HG03469 (cell line): ENCODE measurements around the gene DHX9.
"Not testable (repeated sequence)": the region's sequence is repeated elsewhere in the genome, so short reads cannot be mapped to it uniquely, and the experiment has no call there.

Experiments used
- ATAC-seq: cut with Tn5 transposase; IDR thresholded peaks from one replicate; pipeline ENCODE4 v1.9.1; 2021; ENCODE audit warnings: mild to moderate bottlenecking, moderate library complexity, moderate number of reproducible peaks; ENCODE audit not compliant: unreplicated experiment

Gene DHX9

DNA sequence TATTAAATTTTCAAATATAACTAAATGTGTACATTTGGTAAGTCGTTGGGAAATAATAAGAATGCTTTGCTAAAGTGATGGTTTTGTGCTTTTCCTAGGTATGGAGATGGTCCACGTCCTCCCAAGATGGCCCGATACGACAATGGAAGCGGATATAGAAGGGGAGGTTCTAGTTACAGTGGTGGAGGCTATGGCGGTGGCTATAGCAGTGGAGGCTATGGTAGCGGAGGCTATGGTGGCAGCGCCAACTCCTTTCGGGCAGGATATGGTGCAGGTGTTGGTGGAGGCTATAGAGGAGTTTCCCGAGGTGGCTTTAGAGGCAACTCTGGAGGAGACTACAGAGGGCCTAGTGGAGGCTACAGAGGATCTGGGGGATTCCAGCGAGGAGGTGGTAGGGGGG lies 47.8 kb downstream of the DHX9 start:
- no peak for ATAC-seq

DNA sequence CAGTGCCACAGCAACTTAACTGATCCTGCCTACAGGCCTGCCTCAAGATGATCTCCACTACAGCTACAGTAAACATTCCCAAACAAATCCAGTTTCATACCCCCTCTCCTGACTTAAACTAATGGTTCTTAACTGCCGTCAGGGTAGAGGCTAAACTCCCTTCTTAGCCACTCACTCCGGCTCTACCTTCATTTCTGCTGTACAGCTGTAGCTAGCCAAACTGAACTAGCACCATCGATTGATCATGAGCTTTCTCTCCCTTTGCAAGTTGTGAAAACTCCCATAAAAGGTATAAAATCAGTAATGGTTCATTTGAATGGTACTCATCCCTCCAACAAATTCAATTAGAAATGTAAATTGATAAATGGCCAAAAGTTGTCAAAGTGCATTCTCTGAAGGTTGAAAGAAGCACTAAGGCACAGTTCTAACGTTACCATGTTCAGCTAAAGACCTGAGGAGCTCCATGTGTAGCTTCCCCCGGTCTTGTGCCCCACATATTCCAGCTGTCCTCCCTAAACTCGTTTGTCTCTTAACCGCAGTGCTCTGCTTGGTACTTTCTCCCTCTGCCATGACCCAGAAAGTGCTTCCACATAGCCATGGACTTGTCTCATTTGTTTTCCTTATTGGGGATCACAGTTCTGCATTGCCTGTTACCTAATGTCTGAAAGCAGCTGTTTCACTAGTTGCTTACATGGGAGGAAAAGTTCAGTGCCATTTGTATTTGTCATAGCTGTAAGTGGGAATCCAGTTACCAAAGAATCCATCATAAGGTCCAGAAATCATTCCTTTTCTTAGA lies 49.8 kb downstream of the DHX9 start:
- ATAC-seq, result no peak

DNA sequence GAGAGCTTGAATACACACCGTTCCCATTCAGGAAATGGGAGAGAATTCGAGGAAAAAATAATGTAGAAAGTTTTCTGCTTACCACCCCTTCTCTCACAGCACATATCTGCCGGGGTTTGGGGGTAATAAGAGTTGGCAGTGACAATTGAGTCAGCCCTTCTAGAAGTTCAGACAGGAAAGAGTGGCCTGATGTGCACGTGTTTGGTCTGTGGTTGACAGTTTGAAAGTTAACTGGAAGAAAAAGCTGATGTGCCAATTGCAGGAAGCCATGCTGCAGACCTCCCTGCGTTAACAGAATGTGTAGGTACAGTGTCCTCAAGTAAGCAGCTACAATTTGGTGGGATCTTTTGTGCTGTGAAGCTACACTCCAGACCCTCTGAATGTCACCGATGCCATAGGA lies 50.9 kb downstream of the DHX9 start:
- ATAC-seq, result no peak

DNA sequence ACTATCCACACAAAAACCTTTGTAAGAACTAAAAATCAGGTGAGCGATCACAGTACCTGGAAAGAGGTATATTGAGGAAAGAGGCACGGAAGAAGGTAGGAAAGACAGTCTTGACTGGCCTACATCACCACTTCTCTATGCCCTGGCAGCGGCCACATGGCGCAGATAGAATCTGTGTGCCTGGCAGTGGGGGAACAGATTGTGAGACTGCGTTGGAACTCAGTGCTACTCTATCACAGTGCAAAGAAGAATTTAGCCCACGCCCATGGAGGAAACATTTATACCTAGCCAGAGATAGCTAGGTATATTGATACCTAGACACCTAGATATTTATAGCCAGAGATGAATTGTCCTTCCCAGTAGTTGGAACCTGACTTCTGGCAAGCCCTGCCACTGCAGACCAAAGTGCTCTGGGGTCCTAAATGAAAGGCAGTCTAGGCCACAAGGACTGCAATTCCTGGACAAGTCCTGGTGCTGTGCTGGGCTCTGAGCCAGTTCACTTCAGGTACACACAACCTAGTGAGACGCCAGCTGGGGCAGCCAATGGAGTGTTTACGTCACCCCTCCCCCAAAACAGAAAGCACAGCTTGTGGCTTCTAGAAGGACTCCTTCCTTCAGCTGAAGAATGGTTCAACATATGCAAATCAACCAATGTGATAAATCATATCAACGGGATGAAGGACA lies 51.9 kb downstream of the DHX9 start:
- ATAC-seq, result no peak

DNA sequence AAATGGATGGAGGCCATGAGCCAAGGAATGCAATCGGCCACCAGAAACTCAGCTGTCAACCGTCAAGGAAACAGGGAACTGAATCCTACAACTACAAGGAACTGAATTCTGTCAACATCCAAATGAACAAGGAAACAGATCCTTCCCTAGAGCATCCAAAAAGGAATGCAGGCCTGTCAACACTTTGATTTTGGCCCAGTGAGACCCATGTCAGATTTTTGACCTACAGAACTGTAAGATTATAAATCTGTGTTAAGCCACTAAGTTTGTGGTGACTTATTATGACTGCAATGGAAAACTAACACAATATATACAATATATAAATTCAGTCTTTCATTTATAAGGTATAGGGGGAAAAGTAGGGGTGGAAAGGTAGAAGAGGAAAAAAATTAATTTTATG lies 58.5 kb downstream of the DHX9 start:
- ATAC-seq, result no peak

DNA sequence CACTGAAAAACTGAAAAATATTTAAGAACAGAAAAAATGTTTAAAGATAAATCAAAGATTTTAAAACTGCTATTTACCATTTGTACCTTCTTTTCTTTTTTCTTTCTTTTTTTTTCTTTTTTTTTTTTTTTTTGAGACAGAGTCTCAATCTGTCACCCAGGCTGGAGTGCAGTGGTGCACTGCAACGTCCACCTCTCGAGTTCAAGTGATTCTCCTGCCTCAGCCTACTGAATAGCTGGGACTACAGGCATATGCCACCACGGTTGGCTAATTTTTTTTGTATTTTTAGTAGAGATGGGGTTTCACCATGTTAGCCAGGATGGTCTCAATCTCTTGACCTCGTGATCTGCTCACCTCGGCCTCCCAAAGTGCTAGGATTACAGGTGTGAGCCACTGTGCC lies 62.8 kb downstream of the DHX9 start:
- ATAC-seq, result not testable (repeated sequence)

DNA sequence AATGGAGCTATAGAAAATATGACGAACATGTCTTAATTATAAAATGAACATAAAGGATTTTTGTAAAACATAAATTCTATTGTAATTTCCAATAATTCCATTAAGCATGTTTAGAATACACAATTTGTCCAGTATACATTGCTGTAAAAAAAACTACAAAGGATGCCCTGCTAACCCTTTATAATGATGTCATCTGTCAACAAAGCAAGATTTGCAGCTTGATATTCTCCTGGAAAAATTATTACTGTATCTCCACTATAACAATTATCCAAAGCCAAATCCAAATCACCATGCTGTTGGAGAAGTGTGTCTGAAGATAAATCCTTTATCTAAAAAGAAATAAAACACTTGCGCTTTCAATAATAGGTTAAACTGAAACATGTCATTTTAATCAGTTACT lies 66.2 kb downstream of the DHX9 start:
- ATAC-seq, result no peak

DNA sequence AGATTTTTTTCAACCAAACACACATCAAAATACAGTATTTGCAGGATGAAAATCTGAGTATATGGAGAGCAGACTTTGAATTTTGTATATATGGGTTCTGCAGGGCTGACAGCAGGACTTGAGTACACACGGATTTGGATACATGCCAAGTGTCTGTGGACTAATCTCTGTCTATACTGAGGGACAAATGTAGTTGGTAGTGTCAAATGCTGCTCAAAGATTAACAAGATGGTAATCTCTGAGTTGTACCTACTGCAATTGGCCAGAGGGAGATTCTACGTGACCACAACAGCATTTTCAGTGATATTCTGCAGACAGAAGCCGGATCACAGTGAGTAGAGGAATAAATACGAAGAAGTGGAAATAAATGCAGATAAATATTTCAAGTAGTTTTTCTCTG lies 70.4 kb downstream of the DHX9 start:
- ATAC-seq, result no peak

DNA sequence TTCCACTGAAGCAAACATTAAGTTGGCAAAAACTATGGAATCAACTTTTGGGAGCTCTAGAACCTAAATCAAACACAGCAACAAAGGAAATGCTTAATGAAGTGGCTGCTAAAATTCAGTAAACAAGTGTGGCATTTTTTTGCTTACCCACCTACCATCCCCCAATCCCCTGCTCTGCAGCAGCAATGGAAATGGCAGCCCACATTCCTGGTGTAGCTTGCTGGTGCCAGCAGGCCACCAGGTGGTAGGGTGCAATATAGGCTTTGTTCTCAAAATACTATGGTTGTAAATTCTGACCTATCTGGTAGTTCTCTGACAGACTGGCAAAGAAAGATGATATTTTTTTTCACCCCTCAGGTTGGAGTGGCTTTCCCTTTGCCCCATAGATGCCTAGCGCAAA lies 71.0 kb downstream of the DHX9 start:
- no peak for ATAC-seq

DNA sequence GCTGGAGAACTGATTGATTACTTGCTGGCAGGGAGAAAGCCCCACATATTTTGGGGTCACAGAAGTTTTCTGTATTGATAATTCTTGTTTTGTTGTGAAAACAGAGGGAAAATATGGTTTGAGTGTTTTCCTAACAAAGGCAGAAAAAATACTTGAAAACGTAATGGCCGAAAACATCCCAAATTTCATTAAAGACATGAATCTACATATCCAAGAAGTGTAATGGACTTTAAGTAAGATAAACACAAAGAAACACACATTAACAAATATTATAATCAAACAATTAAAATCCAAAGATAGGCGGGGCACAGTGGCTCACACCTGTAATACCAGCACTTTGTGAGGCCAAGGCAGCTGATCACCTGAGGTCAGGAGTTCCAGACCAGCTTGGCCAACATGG lies 74.3 kb downstream of the DHX9 start:
- no peak for ATAC-seq

DNA sequence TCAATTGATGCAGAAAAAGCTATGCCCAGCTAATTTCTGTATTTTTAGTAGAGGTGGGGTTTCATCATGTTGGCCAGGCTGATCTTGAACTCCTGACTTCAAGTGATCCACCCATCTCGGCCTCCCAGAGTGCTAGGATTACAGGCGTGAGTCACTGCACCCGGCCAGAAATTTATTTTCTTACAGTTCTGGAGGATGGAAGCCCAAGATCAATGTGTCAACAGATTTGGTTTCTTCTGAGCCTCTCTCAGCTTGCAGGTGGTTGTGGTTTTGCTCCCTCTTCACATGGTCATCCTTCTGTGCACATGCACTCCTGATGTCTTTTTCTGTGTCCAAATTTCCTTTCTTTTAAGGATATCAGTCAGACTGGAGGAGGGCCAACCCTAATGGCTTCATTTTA lies 78.2 kb downstream of the DHX9 start:
- ATAC-seq, result no peak

DNA sequence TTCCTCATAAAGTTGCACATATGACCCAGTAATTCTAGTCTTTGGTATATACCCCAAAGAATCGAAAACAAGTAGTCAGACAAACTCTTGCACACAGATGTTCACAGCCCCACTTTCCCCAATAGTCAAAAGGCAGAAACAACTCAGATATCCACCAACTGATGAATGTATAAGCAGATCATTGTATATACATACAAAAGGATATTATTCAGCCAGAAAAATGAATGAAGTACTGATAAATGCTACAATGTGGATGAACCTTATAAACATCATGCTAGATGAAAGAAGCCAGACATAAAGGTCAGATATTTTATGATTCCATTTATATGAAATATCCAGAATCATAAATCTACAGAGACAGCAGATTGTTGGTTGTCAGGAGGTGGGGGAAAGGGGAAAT lies 86.5 kb downstream of the DHX9 start:
- no peak for ATAC-seq

DNA sequence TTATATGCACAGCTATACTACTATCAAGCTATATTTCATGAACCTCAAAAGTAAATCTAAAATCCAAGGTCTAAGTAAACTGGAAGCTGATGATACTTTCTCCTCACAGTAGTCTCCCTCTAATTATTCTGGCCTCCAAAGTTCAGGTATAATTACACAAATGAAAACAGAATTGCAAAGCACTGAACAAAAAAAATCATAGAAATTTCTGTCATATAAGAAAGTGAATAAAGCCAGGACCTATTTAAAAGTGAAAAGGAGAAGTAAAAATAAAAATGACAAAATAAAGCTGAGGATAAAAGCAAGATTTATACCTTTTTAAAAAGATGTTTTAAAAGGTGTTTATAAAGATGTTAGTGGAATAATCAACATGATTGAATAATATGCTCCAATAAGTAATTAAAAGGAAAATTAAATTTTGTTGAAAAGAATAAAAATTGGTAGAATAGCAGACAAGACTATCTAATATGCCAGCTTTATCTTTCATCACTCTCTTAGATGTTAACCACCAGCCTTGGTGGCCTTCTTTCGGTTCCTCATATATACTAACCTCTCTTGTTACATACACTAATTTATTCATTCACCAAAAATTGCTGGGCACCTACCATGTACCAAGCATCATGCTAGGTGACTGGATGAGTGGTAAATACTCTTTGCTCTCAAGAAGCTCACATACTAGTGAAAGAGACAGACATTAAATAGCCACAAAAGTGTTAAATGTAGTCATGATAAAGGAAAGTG lies 88.7 kb downstream of the DHX9 start:
- ATAC-seq, result no peak

DNA sequence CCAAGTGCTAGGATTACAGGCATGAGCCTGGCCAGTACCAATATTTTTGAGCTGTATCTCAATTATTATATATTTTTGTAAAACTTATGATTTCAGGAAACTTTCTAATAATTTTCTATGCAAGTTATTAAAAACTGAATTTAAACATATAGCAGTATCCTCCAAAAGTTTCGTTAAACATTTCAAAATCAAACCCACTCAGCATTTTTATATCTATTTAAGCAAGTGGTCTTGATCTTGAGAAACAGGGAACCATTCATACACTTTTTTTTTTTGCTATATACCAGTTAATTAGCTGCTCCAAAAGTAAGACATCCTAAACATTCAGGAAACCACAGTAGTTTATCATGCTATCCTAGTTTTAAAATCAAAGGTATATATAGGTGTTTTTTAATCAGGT lies 91.8 kb downstream of the DHX9 start:
- no peak for ATAC-seq

DNA sequence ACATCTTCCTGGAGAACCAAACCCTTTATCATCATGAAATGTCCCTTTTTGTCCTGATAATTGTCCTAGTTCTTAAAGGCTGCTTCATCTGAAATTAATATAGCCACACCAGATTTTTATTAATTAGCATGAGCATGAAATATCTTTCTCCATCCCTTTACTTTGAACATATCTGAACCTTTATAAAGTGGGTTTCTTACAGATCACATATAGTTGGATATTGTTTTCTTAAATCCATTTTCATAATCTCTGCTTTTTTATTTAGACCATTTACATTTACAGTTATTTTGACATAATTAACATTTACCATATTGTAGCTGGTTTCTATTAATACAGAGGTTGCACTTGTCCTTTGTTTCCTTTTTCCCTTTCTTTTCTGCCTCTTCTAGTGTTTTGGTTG lies 96.6 kb downstream of the DHX9 start:
- no peak for ATAC-seq
